PC-3 (cell line): ENCODE data around the gene CCDC192. TPM values are rescaled to one million over a fixed set of nuclear protein-coding genes. Genes with fewer than 3 reads are reported as not detected.

ENCODE experiments used
- ATAC-seq: fragments of 200-7000 bp; cut with Tn5 transposase; 2 replicates; pipeline ENCODE4 v1.9.1; 2020; ENCODE audit warnings: mild to moderate bottlenecking, moderate library complexity
- BruUV-seq: library from RNA; stranded (reverse); fragments of 400-500 nt; replicated peaks from 2 replicates; lab custom pipeline; 2021; lab: Mats Ljungman, UMichigan
- CTCF ChIA-PET: fragments of 300-600 bp; sonication (Branson Sonifier 250); formaldehyde crosslinking; loops from one replicate; lab custom pipeline; 2022; ENCODE audit warnings: antibody characterized with exemption; lab: Charles Lee
- POLR2A ChIA-PET: fragments of 300-600 bp; sonication (Branson Sonifier 250); formaldehyde crosslinking; loops from one replicate; lab custom pipeline; 2022; ENCODE audit warnings: antibody characterized with exemption; ENCODE audit not compliant: unreplicated experiment; lab: Charles Lee
- DNase-seq: peaks from one replicate; pipeline ENCODE4 v3.0.0-alpha.2; 2015
- H2AFZ ChIP-seq: fragments of 300-600 bp; sonication (generic); 2 replicates; pipeline ENCODE4 v1.6.0; 2016; ENCODE audit warnings: antibody characterized with exemption, low read length
- H3F3A ChIP-seq: fragments of 300-600 bp; sonication (generic); one replicate; pipeline ENCODE4 v1.6.0; 2017; ENCODE audit warnings: antibody characterized with exemption, low read length, control low read depth, mild to moderate bottlenecking; ENCODE audit not compliant: unreplicated experiment
- H3K27ac ChIP-seq: fragments of 300-600 bp; sonication (generic); 2 replicates; pipeline ENCODE4 v1.5.1; 2016; ENCODE audit warnings: mild to moderate bottlenecking, low read length
- H3K27me3 ChIP-seq: fragments of 300-600 bp; sonication (generic); 2 replicates; pipeline ENCODE4 v1.6.1; 2016; ENCODE audit warnings: low read length, mixed read lengths
- H3K36me3 ChIP-seq: fragments of 300-600 bp; sonication (generic); 2 replicates; pipeline ENCODE4 v1.6.1; 2016; ENCODE audit warnings: low read depth, mixed run types, low read length, mixed read lengths
- H3K4me1 ChIP-seq: fragments of 300-600 bp; sonication (generic); 2 replicates; pipeline ENCODE4 v1.5.1; 2016; ENCODE audit warnings: low read length; ENCODE audit not compliant: insufficient read depth
- H3K4me2 ChIP-seq: fragments of 300-600 bp; sonication (generic); 2 replicates; pipeline ENCODE4 v1.6.0; 2016; ENCODE audit warnings: low read length
- H3K4me3 ChIP-seq: fragments of 300-600 bp; sonication (generic); 2 replicates; pipeline ENCODE4 v1.5.1; 2016; ENCODE audit warnings: mild to moderate bottlenecking, low read length, mixed read lengths
- H3K79me2 ChIP-seq: fragments of 300-600 bp; sonication (generic); 2 replicates; pipeline ENCODE4 v1.6.1; 2017; ENCODE audit warnings: low read length, mixed read lengths
- H3K9ac ChIP-seq: fragments of 300-600 bp; sonication (generic); 2 replicates; pipeline ENCODE4 v1.6.0; 2016; ENCODE audit warnings: mild to moderate bottlenecking, low read length
- H3K9me2 ChIP-seq: fragments of 300-600 bp; sonication (generic); replicated peaks from 2 replicates; pipeline ENCODE4 v1.6.1; 2016; ENCODE audit warnings: mixed run types, low read length, mixed read lengths
- H3K9me3 ChIP-seq: fragments of 300-600 bp; sonication (generic); 2 replicates; pipeline ENCODE4 v1.6.1; 2016; ENCODE audit warnings: low read length, mixed read lengths
- H4K20me1 ChIP-seq: fragments of 300-600 bp; sonication (generic); 2 replicates; pipeline ENCODE4 v1.6.1; 2016; ENCODE audit warnings: low read length, mixed read lengths
- EZH2 ChIP-seq: fragments of 300-600 bp; sonication (generic); IDR thresholded peaks from one replicate; pipeline ENCODE4 v1.6.1; 2017; ENCODE audit warnings: antibody characterized with exemption, mild to moderate bottlenecking, low read length; ENCODE audit not compliant: unreplicated experiment
- EZH2phosphoT487 ChIP-seq: fragments of 300-600 bp; sonication (generic); IDR thresholded peaks from 2 replicates; pipeline ENCODE4 v1.6.1; 2018; ENCODE audit warnings: mild to moderate bottlenecking, antibody characterized with exemption, low read length, borderline replicate concordance
- intact Hi-C: fragments of 100-400 bp; cut with micrococcal nuclease; formaldehyde crosslinking; loops from 2 replicates; pipeline ENCODE4 v1.9.0; 2023
- total RNA-seq: library from RNA; depleted of rRNA; stranded (reverse); fragments of >200 nt; gene quantifications from 2 replicates; pipeline ENCODE4 v1.2.3, GENCODE V29; 2014
- TF ChIP-seq, protein P1 (sequence below): fragments of 300-600 bp; sonication (generic); conservative IDR thresholded peaks from 2 replicates; pipeline ENCODE4 v1.5.1; 2017; ENCODE audit warnings: antibody characterized with exemption, low read depth, mild to moderate bottlenecking, low read length

The CCDC192 gene
- total RNA-seq, 1 experiment from 2014 or later, result not detected

GRCh38 chr5:127793879-127794278 is 90.7 kb downstream of the CCDC192 start:
- no peaks in the 10 kb centered on the region for H3K27me3 ChIP-seq
- ATAC-seq, result no peak
- POLR2A ChIA-PET, result no interaction called here
- H3K4me2 ChIP-seq, result no peak overlapping the region
- no TSS peak for BruUV-seq
- DNase-seq, result no peak
- no peaks in the 10 kb centered on the region for H3K36me3 ChIP-seq
- peaks cover 14% of the 10 kb centered on the region; the same call in 1 of the 2 replicates for H3K9me3 ChIP-seq
- intact Hi-C loops, result no loop called here
- no peak overlapping the region for H3K27ac ChIP-seq
- no peaks in the 10 kb centered on the region for H3K79me2 ChIP-seq
- no peak for TF ChIP-seq EZH2
- TF ChIP-seq EZH2phosphoT487, result no peak
- H4K20me1 ChIP-seq, result no peaks in the 10 kb centered on the region
- no peaks in the 10 kb centered on the region for H3K9me2 ChIP-seq
- no peaks in the 10 kb centered on the region for H3F3A ChIP-seq
- H2AFZ ChIP-seq, result no peak overlapping the region
- H3K4me1 ChIP-seq, result no peaks in the 10 kb centered on the region
- no peak overlapping the region for H3K9ac ChIP-seq
- no peak overlapping the region for H3K4me3 ChIP-seq
- CTCF ChIA-PET, result no interaction called here

DNA sequence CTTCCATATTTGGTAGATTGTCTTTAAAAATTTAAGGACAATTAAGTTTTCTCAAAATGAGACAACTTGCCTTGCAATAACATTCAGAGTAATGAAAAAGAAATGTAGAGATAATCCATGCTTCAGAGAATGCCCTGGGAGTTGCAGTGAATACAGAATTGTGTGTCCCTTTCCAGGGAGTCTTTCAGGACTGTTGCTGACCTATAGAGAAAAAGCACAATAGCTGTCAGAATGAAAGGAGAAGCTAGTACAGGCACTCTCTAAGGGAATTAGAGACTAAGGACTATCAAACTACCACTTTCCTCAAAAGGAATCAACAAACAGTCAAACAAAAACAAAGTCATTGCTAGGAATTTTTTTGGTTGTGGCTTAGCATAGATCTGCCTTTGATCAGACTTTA is 93.0 kb downstream of the CCDC192 start:
- no peak overlapping the region for H3K9ac ChIP-seq
- no peak overlapping the region for H3K4me3 ChIP-seq
- no peak overlapping the region for H2AFZ ChIP-seq
- no peaks in the 10 kb centered on the region for H3K27me3 ChIP-seq
- ChIA-PET CTCF (no interaction called here), POLR2A (no interaction called here)
- intact Hi-C loops, result no loop called here
- no peaks in the 10 kb centered on the region for H3K9me2 ChIP-seq
- DNase-seq (no peak), ATAC-seq (no peak)
- H3K9me3 ChIP-seq, result peaks cover 6% of the 10 kb centered on the region; the same call in 1 of the 2 replicates
- no peak for TF ChIP-seq EZH2
- no peak for TF ChIP-seq EZH2phosphoT487
- TF ChIP-seq, protein P1, sequence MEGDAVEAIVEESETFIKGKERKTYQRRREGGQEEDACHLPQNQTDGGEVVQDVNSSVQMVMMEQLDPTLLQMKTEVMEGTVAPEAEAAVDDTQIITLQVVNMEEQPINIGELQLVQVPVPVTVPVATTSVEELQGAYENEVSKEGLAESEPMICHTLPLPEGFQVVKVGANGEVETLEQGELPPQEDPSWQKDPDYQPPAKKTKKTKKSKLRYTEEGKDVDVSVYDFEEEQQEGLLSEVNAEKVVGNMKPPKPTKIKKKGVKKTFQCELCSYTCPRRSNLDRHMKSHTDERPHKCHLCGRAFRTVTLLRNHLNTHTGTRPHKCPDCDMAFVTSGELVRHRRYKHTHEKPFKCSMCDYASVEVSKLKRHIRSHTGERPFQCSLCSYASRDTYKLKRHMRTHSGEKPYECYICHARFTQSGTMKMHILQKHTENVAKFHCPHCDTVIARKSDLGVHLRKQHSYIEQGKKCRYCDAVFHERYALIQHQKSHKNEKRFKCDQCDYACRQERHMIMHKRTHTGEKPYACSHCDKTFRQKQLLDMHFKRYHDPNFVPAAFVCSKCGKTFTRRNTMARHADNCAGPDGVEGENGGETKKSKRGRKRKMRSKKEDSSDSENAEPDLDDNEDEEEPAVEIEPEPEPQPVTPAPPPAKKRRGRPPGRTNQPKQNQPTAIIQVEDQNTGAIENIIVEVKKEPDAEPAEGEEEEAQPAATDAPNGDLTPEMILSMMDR, result no peak
- BruUV-seq, result no TSS peak
- no peaks in the 10 kb centered on the region for H3K36me3 ChIP-seq
- H3K4me1 ChIP-seq, result no peaks in the 10 kb centered on the region
- no peak overlapping the region for H3K27ac ChIP-seq
- no peaks in the 10 kb centered on the region for H3K79me2 ChIP-seq
- no peak overlapping the region for H3K4me2 ChIP-seq
- H3F3A ChIP-seq, result no peaks in the 10 kb centered on the region
- no peaks in the 10 kb centered on the region for H4K20me1 ChIP-seq

- H4K20me1 ChIP-seq, result no peaks in the 10 kb centered on the region
- no peak overlapping the region for H3K9ac ChIP-seq
- no peaks in the 10 kb centered on the region for H3K9me3 ChIP-seq
- ATAC-seq (no peak), DNase-seq (no peak)
- no TSS peak for BruUV-seq
- no peaks in the 10 kb centered on the region for H3K9me2 ChIP-seq
- H3K4me1 ChIP-seq, result peaks cover 7% of the 10 kb centered on the region; the same call in 1 of the 2 replicates
- ChIA-PET POLR2A (no interaction called here), CTCF (interaction anchor here (0.6 kb wide), 1 partner anchor 149 kb away, joined by 3 read pairs; no protein-coding TSS in a partner anchor)
- TF ChIP-seq, protein P1, result no peak
- TF ChIP-seq EZH2 (no peak), EZH2phosphoT487 (no peak)
- H3K27me3 ChIP-seq, result no peaks in the 10 kb centered on the region
- H3K36me3 ChIP-seq, result no peaks in the 10 kb centered on the region
- intact Hi-C loops, result no loop called here
- H3F3A ChIP-seq, result no peaks in the 10 kb centered on the region
- no peaks in the 10 kb centered on the region for H3K79me2 ChIP-seq
- no peak overlapping the region for H3K4me2 ChIP-seq
- H3K4me3 ChIP-seq, result no peak overlapping the region
- H2AFZ ChIP-seq, result no peak overlapping the region
- no peak overlapping the region for H3K27ac ChIP-seq
Observed at GRCh38 chr5:127799293-127799905, 96.2 kb downstream of the CCDC192 start.
